VCaP (cell line): ENCODE results near the gene GATA6.

Experiments used
- H3K27ac ChIP-seq: fragments of 450-650 bp; 2 replicates; pipeline ENCODE4 v1.5.1; 2017
- CTCF ChIP-seq: fragments of 450-650 bp; conservative IDR thresholded peaks from 2 replicates; pipeline ENCODE4 v1.5.1; 2017; ENCODE audit warnings: mild to moderate bottlenecking, moderate library complexity

GATA6 gene

GRCh38 chr18:22159014-22159413, 10.4 kb upstream of the GATA6 start:
- no peak overlapping the region for H3K27ac ChIP-seq
- TF ChIP-seq CTCF, result no peak

- H3K27ac ChIP-seq, result no peak overlapping the region
- no peak for TF ChIP-seq CTCF
Measured at GRCh38 chr18:22161090-22161489, 8.3 kb upstream of the GATA6 start.

- TF ChIP-seq CTCF, result no peak
- H3K27ac ChIP-seq, result no peak overlapping the region
Measured at GRCh38 chr18:22163416-22164161, 5.8 kb upstream of the GATA6 start.

- H3K27ac ChIP-seq, result no peak overlapping the region
- no peak for TF ChIP-seq CTCF
Measured at GRCh38 chr18:22164337-22165048, 4.9 kb upstream of the GATA6 start.

- no peak overlapping the region for H3K27ac ChIP-seq
- no peak for TF ChIP-seq CTCF
Measured at GRCh38 chr18:22165049-22165602, 4.3 kb upstream of the GATA6 start.

- H3K27ac ChIP-seq, result no peak overlapping the region
- no peak for TF ChIP-seq CTCF
Measured at GRCh38 chr18:22165603-22166068, 3.8 kb upstream of the GATA6 start.

- H3K27ac ChIP-seq, result no peak overlapping the region
- no peak for TF ChIP-seq CTCF
Measured at GRCh38 chr18:22166069-22166950, 3.1 kb upstream of the GATA6 start.
